Loucy (cell line): ENCODE results near the gene SPPL3.

ENCODE experiments used
- H2AFZ ChIP-seq: fragments of 200-600 bp; sonication (generic); 2 replicates; pipeline ENCODE4 v1.6.0; 2016; ENCODE audit warnings: antibody characterized with exemption, mild to moderate bottlenecking, low read length, moderate library complexity
- H3F3A ChIP-seq: fragments of 200-600 bp; 2 replicates; pipeline ENCODE4 v1.6.0; 2016; ENCODE audit warnings: antibody characterized with exemption, low read depth, mild to moderate bottlenecking
- H3K27me3 ChIP-seq: fragments of 200-600 bp; sonication (generic); 2 replicates; pipeline ENCODE4 v1.6.1; 2014; ENCODE audit warnings: low read length, mild to moderate bottlenecking; ENCODE audit not compliant: insufficient read depth, poor library complexity, severe bottlenecking
- H3K36me3 ChIP-seq: fragments of 200-600 bp; sonication (generic); 2 replicates; pipeline ENCODE4 v1.6.1; 2016; ENCODE audit warnings: low read length; ENCODE audit not compliant: insufficient read depth
- H3K4me1 ChIP-seq: fragments of 200-600 bp; sonication (generic); 2 replicates; pipeline ENCODE4 v1.5.1; 2014; ENCODE audit warnings: low read length, mild to moderate bottlenecking; ENCODE audit not compliant: insufficient read depth, poor library complexity, severe bottlenecking
- H3K4me2 ChIP-seq: fragments of 200-600 bp; sonication (generic); 2 replicates; pipeline ENCODE4 v1.6.0; 2014; ENCODE audit warnings: antibody characterized with exemption, low read length, low read depth, mild to moderate bottlenecking; ENCODE audit not compliant: poor library complexity, severe bottlenecking
- H3K4me3 ChIP-seq: fragments of 200-600 bp; sonication (generic); 2 replicates; pipeline ENCODE4 v1.5.1; 2014; ENCODE audit warnings: low read length, mild to moderate bottlenecking, mixed read lengths; ENCODE audit not compliant: poor library complexity, severe bottlenecking
- H3K79me2 ChIP-seq: fragments of 200-600 bp; sonication (generic); 2 replicates; pipeline ENCODE4 v1.6.1; 2014; ENCODE audit warnings: low read length; ENCODE audit not compliant: insufficient read depth
- H3K9ac ChIP-seq: fragments of 200-600 bp; sonication (generic); 2 replicates; pipeline ENCODE4 v1.6.0; 2014; ENCODE audit warnings: mild to moderate bottlenecking, low read depth, low read length, moderate library complexity; ENCODE audit not compliant: poor library complexity, severe bottlenecking
- H3K9me2 ChIP-seq: fragments of 200-600 bp; sonication (generic); replicated peaks from 2 replicates; pipeline ENCODE4 v1.6.1; 2016; ENCODE audit warnings: low read depth, low read length, mixed read lengths
- H3K9me3 ChIP-seq: fragments of 200-600 bp; sonication (generic); 2 replicates; pipeline ENCODE4 v1.6.1; 2014; ENCODE audit warnings: mild to moderate bottlenecking, antibody characterized with exemption, low read length, low read depth; ENCODE audit not compliant: insufficient read depth
- H4K20me1 ChIP-seq: fragments of 200-600 bp; sonication (generic); 2 replicates; pipeline ENCODE4 v1.6.0; 2014; ENCODE audit warnings: antibody characterized with exemption, low read length, mild to moderate bottlenecking; ENCODE audit not compliant: insufficient read depth, poor library complexity, severe bottlenecking
- CTCF ChIP-seq: fragments of 200-600 bp; sonication (generic); conservative IDR thresholded peaks from 2 replicates; pipeline ENCODE4 v1.5.1; 2014; ENCODE audit warnings: mild to moderate bottlenecking, antibody characterized with exemption, low read length
- EZH2phosphoT487 ChIP-seq: fragments of 200-600 bp; IDR thresholded peaks from 2 replicates; pipeline ENCODE4 v1.6.1; 2018; ENCODE audit warnings: antibody characterized with exemption, mild to moderate bottlenecking, moderate library complexity, borderline replicate concordance

SPPL3 gene

GRCh38 chr12:120941412-120941811, 37.3 kb upstream of the SPPL3 start:
- Histone ChIP-seq H3K27me3 (no peaks in the 10 kb centered on the region), H3K4me2 (no peak overlapping the region), H3F3A (no peaks in the 10 kb centered on the region), H3K4me1 (peaks cover 6% of the 10 kb centered on the region), H3K4me3 (no peak overlapping the region), H3K9ac (no peak overlapping the region), H3K36me3 (no peaks in the 10 kb centered on the region), H3K9me3 (no peaks in the 10 kb centered on the region), H2AFZ (no peak overlapping the region), H3K79me2 (no peaks in the 10 kb centered on the region), H3K9me2 (no peaks in the 10 kb centered on the region), H4K20me1 (no peaks in the 10 kb centered on the region)
- TF ChIP-seq CTCF (no peak), EZH2phosphoT487 (no peak)

GRCh38 chr12:120940799-120941198, 36.6 kb upstream of the SPPL3 start:
- Histone ChIP-seq H3K9me3 (no peaks in the 10 kb centered on the region), H3K9ac (no peak overlapping the region), H3K4me2 (no peak overlapping the region), H3K27me3 (no peaks in the 10 kb centered on the region), H3K4me1 (peaks cover 6% of the 10 kb centered on the region), H3K9me2 (no peaks in the 10 kb centered on the region), H3K4me3 (no peak overlapping the region), H3K36me3 (no peaks in the 10 kb centered on the region), H3F3A (no peaks in the 10 kb centered on the region), H3K79me2 (no peaks in the 10 kb centered on the region), H2AFZ (no peak overlapping the region), H4K20me1 (no peaks in the 10 kb centered on the region)
- TF ChIP-seq EZH2phosphoT487 (no peak), CTCF (no peak)

GRCh38 chr12:120940006-120940405, 35.8 kb upstream of the SPPL3 start:
- H3F3A ChIP-seq: no peaks in the 10 kb centered on the region
- no peaks in the 10 kb centered on the region for H3K9me3 ChIP-seq
- H3K79me2 ChIP-seq: no peaks in the 10 kb centered on the region
- H3K4me2 ChIP-seq: no peak overlapping the region
- no peak overlapping the region for H2AFZ ChIP-seq
- no peak overlapping the region for H3K4me3 ChIP-seq
- no peaks in the 10 kb centered on the region for H3K36me3 ChIP-seq
- TF ChIP-seq CTCF: no peak
- no peak for TF ChIP-seq EZH2phosphoT487
- no peaks in the 10 kb centered on the region for H3K9me2 ChIP-seq
- H3K27me3 ChIP-seq: no peaks in the 10 kb centered on the region
- no peaks in the 10 kb centered on the region for H4K20me1 ChIP-seq
- H3K9ac ChIP-seq: no peak overlapping the region
- H3K4me1 ChIP-seq: peaks cover 6% of the 10 kb centered on the region
